Measurements from ENCODE around the gene VPS29. TPM values are rescaled to one million over a fixed set of nuclear protein-coding genes. Genes with fewer than 3 reads are reported as not detected.

VPS29 gene
- polyA plus RNA-seq, 1 of the 3 experiments (the other 2 are of a cell fraction): 110 TPM

GRCh38 chr12:110513842-110514241 is 11.9 kb upstream of the VPS29 start:
- Histone ChIP-seq H3K27ac (ENCODE audit: low read depth in 2 of 2, low read length in 1 of 2) (no peak overlapping the region), H3K4me2 (no peak overlapping the region), H3K9ac (no peak overlapping the region), H4K20me1 (ENCODE audit: insufficient read depth) (no peaks in the 10 kb centered on the region), H3F3A (replicated peaks; ENCODE audit: insufficient read depth) (no peaks in the 10 kb centered on the region), H3K4me1 (ENCODE audit: control insufficient read depth in 1 of 2, insufficient read depth in 2 of 2, low read depth in 1 of 2, low read length in 1 of 2) (no peaks in the 10 kb centered on the region), H2AFZ (ENCODE audit: low read depth) (no peak overlapping the region), H3K27me3 (ENCODE audit: insufficient read depth) (no peaks in the 10 kb centered on the region), H3K79me2 (ENCODE audit: insufficient read depth) (no peaks in the 10 kb centered on the region), H3K4me3 (ENCODE audit: low read depth in 2 of 2, low read length in 1 of 2) (no peak overlapping the region), H3K9me3 (no peaks in the 10 kb centered on the region), H3K36me3 (replicated peaks in 1 of 2; ENCODE audit: control insufficient read depth in 1 of 2, insufficient read depth in 2 of 2, low read length in 1 of 2) (no peaks in the 10 kb centered on the region), H3K9me2 (no peaks in the 10 kb centered on the region)
- TF ChIP-seq EZH2phosphoT487 (IDR thresholded peaks at IDR 0.05; ENCODE audit: borderline replicate concordance, low read depth) (no peak), MEF2A (IDR thresholded peaks at IDR 0.05; ENCODE audit: borderline replicate concordance, low read depth) (no peak), MXI1 (IDR thresholded peaks at IDR 0.05; ENCODE audit: low read depth, low read length) (no peak), FOXM1 (IDR thresholded peaks at IDR 0.05; ENCODE audit: low read depth) (no peak), RFX5 (IDR thresholded peaks at IDR 0.05; ENCODE audit: low read length) (no peak), GATA2 (CRISPR knock-in tag; IDR thresholded peaks at IDR 0.05) (no peak), POLR2AphosphoS5 (IDR thresholded peaks at IDR 0.05; ENCODE audit: low read depth, low read length) (no peak), ELF1 (IDR thresholded peaks at IDR 0.05) (no peak), SIN3A (IDR thresholded peaks at IDR 0.05; ENCODE audit: borderline replicate concordance, low read depth, low read length) (no peak), TCF12 (IDR thresholded peaks at IDR 0.05) (no peak), NFIC (IDR thresholded peaks at IDR 0.05; ENCODE audit: borderline replicate concordance) (no peak), FOXJ3 (CRISPR knock-in tag; IDR thresholded peaks at IDR 0.05) (no peak), PBX3 (IDR thresholded peaks at IDR 0.05) (no peak), TAF1 (IDR thresholded peaks at IDR 0.05; ENCODE audit: borderline replicate concordance, low read depth, low read length) (no peak), SMC3 (IDR thresholded peaks at IDR 0.05; ENCODE audit: low read depth, low read length) (no peak), NRF1 (IDR thresholded peaks at IDR 0.05; ENCODE audit: low read depth, low read length) (no peak), FOSL2 (IDR thresholded peaks at IDR 0.05; ENCODE audit: borderline replicate concordance, low read depth) (no peak)
- ChIA-PET CTCF (interaction anchor here (0.6 to 4.3 kb wide), 8 partner anchors 38 to 374 kb away, joined by 3 to 55 read pairs (median 4); partner anchors contain the start of genes ARPC3, FAM216A and GPN3), POLR2A (no interaction called here)
- DNase-seq: no peak
- 78% methylated on average over 6 of the region's 6 CpGs for WGBS (ENCODE audit: low lambda C conversion rate)

GRCh38 chr12:110508071-110508586 is 6.2 kb upstream of the VPS29 start:
- no peak overlapping the region for H3K4me3 ChIP-seq (ENCODE audit: low read depth in 2 of 2, low read length in 1 of 2)
- H3K9ac ChIP-seq: no peak overlapping the region
- POLR2A ChIA-PET: no interaction called here
- no peaks in the 10 kb centered on the region for H4K20me1 ChIP-seq (ENCODE audit: insufficient read depth)
- H3K9me3 ChIP-seq: no peaks in the 10 kb centered on the region
- CTCF ChIA-PET: interaction anchor here (0.8 to 3.0 kb wide), 4 partner anchors 39 to 380 kb away, joined by 3 to 20 read pairs (median 4); partner anchors contain the start of gene FAM216A
- no peak for DNase-seq
- no peak overlapping the region for H3K4me2 ChIP-seq
- no peaks in the 10 kb centered on the region for H3K27me3 ChIP-seq (ENCODE audit: insufficient read depth)
- no peaks in the 10 kb centered on the region for H3K36me3 ChIP-seq (replicated peaks in 1 of 2; ENCODE audit: control insufficient read depth in 1 of 2, insufficient read depth in 2 of 2, low read length in 1 of 2)
- TF ChIP-seq TAF1 (IDR thresholded peaks at IDR 0.05; ENCODE audit: borderline replicate concordance, low read depth, low read length): no peak
- no peak for TF ChIP-seq MXI1 (IDR thresholded peaks at IDR 0.05; ENCODE audit: low read depth, low read length)
- no peak for TF ChIP-seq FOXM1 (IDR thresholded peaks at IDR 0.05; ENCODE audit: low read depth)
- WGBS (ENCODE audit: low lambda C conversion rate): 91% methylated on average over 4 of the region's 4 CpGs
- peaks cover 7% of the 10 kb centered on the region for H3F3A ChIP-seq (replicated peaks; ENCODE audit: insufficient read depth)
- no peak overlapping the region for H2AFZ ChIP-seq (ENCODE audit: low read depth)
- no peaks in the 10 kb centered on the region for H3K4me1 ChIP-seq (ENCODE audit: control insufficient read depth in 1 of 2, insufficient read depth in 2 of 2, low read depth in 1 of 2, low read length in 1 of 2)
- no peaks in the 10 kb centered on the region for H3K9me2 ChIP-seq
- H3K27ac ChIP-seq (ENCODE audit: low read depth in 2 of 2, low read length in 1 of 2): no peak overlapping the region
- H3K79me2 ChIP-seq (ENCODE audit: insufficient read depth): no peaks in the 10 kb centered on the region
